BLaER1 (cell line): Measurements from ENCODE around the gene SCAPER.

Experiments
- H3K27ac ChIP-seq: shearing (Covaris generic); formaldehyde crosslinking; 2 replicates; pipeline ENCODE4 v1.8.1; 2022
- H3K27me3 ChIP-seq: shearing (Covaris generic); formaldehyde crosslinking; 2 replicates; pipeline ENCODE4 v1.8.1; 2022
- H3K36me3 ChIP-seq: shearing (Covaris generic); formaldehyde crosslinking; 2 replicates; pipeline ENCODE4 v1.8.1; 2022
- H3K4me1 ChIP-seq: shearing (Covaris generic); formaldehyde crosslinking; 2 replicates; pipeline ENCODE4 v1.8.1; 2022
- H3K4me2 ChIP-seq: shearing (Covaris generic); formaldehyde crosslinking; 2 replicates; pipeline ENCODE4 v1.8.1; 2022
- H3K4me3 ChIP-seq: shearing (Covaris generic); formaldehyde crosslinking; 2 replicates; pipeline ENCODE4 v1.8.1; 2022
- H3K9ac ChIP-seq: shearing (Covaris generic); formaldehyde crosslinking; 2 replicates; pipeline ENCODE4 v1.8.1; 2022
- H3K9me3 ChIP-seq: shearing (Covaris generic); formaldehyde crosslinking; 2 replicates; pipeline ENCODE4 v1.8.1; 2022
- H4K20me1 ChIP-seq: shearing (Covaris generic); formaldehyde crosslinking; 2 replicates; pipeline ENCODE4 v1.8.1; 2022
- Cebpa-rat ChIP-seq: shearing (Covaris generic); IDR thresholded peaks from 2 replicates; pipeline ENCODE4 v1.8.1; 2022

SCAPER gene

GRCh38 chr15:76347482-76348055 is 557.6 kb downstream of the SCAPER start:
- Histone ChIP-seq H3K9ac (no peak overlapping the region), H3K4me1 (no peaks in the 10 kb centered on the region), H3K27ac (no peak overlapping the region), H3K27me3 (peaks cover 57% of the 10 kb centered on the region), H3K4me2 (no peak overlapping the region), H4K20me1 (peaks cover 44% of the 10 kb centered on the region; the same call in 1 of the 2 replicates), H3K36me3 (peaks cover 13% of the 10 kb centered on the region), H3K4me3 (no peak overlapping the region), H3K9me3 (peaks cover 40% of the 10 kb centered on the region)
- no peak for TF ChIP-seq Cebpa-rat

- Histone ChIP-seq H3K4me2 (no peak overlapping the region), H4K20me1 (peaks cover 51% of the 10 kb centered on the region), H3K4me1 (peaks cover under 1% of the 10 kb centered on the region; the same call in 1 of the 2 replicates), H3K9ac (no peak overlapping the region), H3K27ac (no peak overlapping the region), H3K27me3 (peaks cover 64% of the 10 kb centered on the region), H3K36me3 (peaks cover 13% of the 10 kb centered on the region), H3K4me3 (peak overlapping the region; percentile 34; the same call in 1 of the 2 replicates), H3K9me3 (peaks cover 47% of the 10 kb centered on the region)
- no peak for TF ChIP-seq Cebpa-rat
Observed at GRCh38 chr15:76346669-76347481, 558.3 kb downstream of the SCAPER start.

- Histone ChIP-seq H3K9ac (no peak overlapping the region), H3K4me3 (peak overlapping the region; percentile 34; the same call in 1 of the 2 replicates), H3K27ac (no peak overlapping the region)
Observed at GRCh38 chr15:76345880-76346668, 559.1 kb downstream of the SCAPER start.

GRCh38 chr15:76345583-76345879 is 559.6 kb downstream of the SCAPER start:
- Histone ChIP-seq H3K4me1 (peaks cover 14% of the 10 kb centered on the region), H3K27ac (no peak overlapping the region), H3K36me3 (peaks cover 13% of the 10 kb centered on the region), H3K27me3 (peaks cover 78% of the 10 kb centered on the region), H3K4me2 (no peak overlapping the region), H3K4me3 (no peak overlapping the region), H3K9me3 (peaks cover 48% of the 10 kb centered on the region), H4K20me1 (peaks cover 64% of the 10 kb centered on the region), H3K9ac (no peak overlapping the region)
- no peak for TF ChIP-seq Cebpa-rat

More at GRCh38 chr15:76345880-76346668, 559.1 kb downstream of the SCAPER start:
- Histone ChIP-seq H3K4me1 (peaks cover 8% of the 10 kb centered on the region), H4K20me1 (peaks cover 59% of the 10 kb centered on the region), H3K9me3 (peaks cover 48% of the 10 kb centered on the region), H3K4me2 (no peak overlapping the region), H3K36me3 (peaks cover 13% of the 10 kb centered on the region), H3K27me3 (peaks cover 72% of the 10 kb centered on the region)
- TF ChIP-seq Cebpa-rat: no peak

GRCh38 chr15:76344893-76345582 is 560.1 kb downstream of the SCAPER start:
- Histone ChIP-seq H4K20me1 (peaks cover 69% of the 10 kb centered on the region), H3K9me3 (peaks cover 48% of the 10 kb centered on the region), H3K36me3 (peaks cover 13% of the 10 kb centered on the region), H3K4me1 (peaks cover 19% of the 10 kb centered on the region), H3K27ac (no peak overlapping the region), H3K4me3 (no peak overlapping the region), H3K27me3 (peaks cover 82% of the 10 kb centered on the region), H3K9ac (no peak overlapping the region), H3K4me2 (no peak overlapping the region)
- no peak for TF ChIP-seq Cebpa-rat

- H3K4me1 ChIP-seq: peaks cover 27% of the 10 kb centered on the region
- peaks cover 96% of the 10 kb centered on the region for H3K27me3 ChIP-seq
Observed at GRCh38 chr15:76343313-76343996, 561.7 kb downstream of the SCAPER start.

GRCh38 chr15:76342382-76343201 is 562.5 kb downstream of the SCAPER start:
- H4K20me1 ChIP-seq: peaks cover 94% of the 10 kb centered on the region
- no peak overlapping the region for H3K27ac ChIP-seq
- peaks cover 27% of the 10 kb centered on the region for H3K4me1 ChIP-seq
- H3K4me3 ChIP-seq: peak overlapping the region; percentile 59; the same call in 1 of the 2 replicates
- no peak overlapping the region for H3K4me2 ChIP-seq
- H3K9me3 ChIP-seq: peaks cover 44% of the 10 kb centered on the region
- peaks cover 13% of the 10 kb centered on the region for H3K36me3 ChIP-seq
- peaks cover 100% of the 10 kb centered on the region for H3K27me3 ChIP-seq
- H3K9ac ChIP-seq: no peak overlapping the region
- TF ChIP-seq Cebpa-rat: no peak

More at GRCh38 chr15:76343313-76343996, 561.7 kb downstream of the SCAPER start:
- Histone ChIP-seq H3K4me2 (no peak overlapping the region), H4K20me1 (peaks cover 85% of the 10 kb centered on the region), H3K9me3 (peaks cover 48% of the 10 kb centered on the region), H3K36me3 (peaks cover 13% of the 10 kb centered on the region), H3K9ac (no peak overlapping the region), H3K4me3 (no peak overlapping the region), H3K27ac (no peak overlapping the region)
- TF ChIP-seq Cebpa-rat: no peak

GRCh38 chr15:76342058-76342381 is 563.1 kb downstream of the SCAPER start:
- Histone ChIP-seq H3K4me3 (peak overlapping the region; percentile 59), H3K4me1 (peaks cover 27% of the 10 kb centered on the region), H3K36me3 (peaks cover 10% of the 10 kb centered on the region), H3K9me3 (peaks cover 38% of the 10 kb centered on the region), H4K20me1 (peaks cover 97% of the 10 kb centered on the region), H3K9ac (no peak overlapping the region), H3K27me3 (peaks cover 100% of the 10 kb centered on the region), H3K4me2 (peak overlapping the region; percentile 83), H3K27ac (no peak overlapping the region)
- TF ChIP-seq Cebpa-rat: no peak
